ENCODE results near the gene NRG3.
A peak's percentile ranks its signal among the peaks of the same experiment; 100 is the strongest.

The NRG3 gene

GRCh38 chr10:82685087-82685486, 810.1 kb downstream of the NRG3 start:
- Mint-ChIP-seq H3K27ac (no peak overlapping the region), H3K4me1 (no peaks in the 10 kb centered on the region), H3K27me3 (no peaks in the 10 kb centered on the region), H3K9me3 (no peaks in the 10 kb centered on the region), H3K36me3 (no peaks in the 10 kb centered on the region), H3K4me3 (no peak overlapping the region)
- ATAC-seq (replicated peaks) (no peak), DNase-seq (no peak)

GRCh38 chr10:82691211-82691610, 816.2 kb downstream of the NRG3 start:
- ATAC-seq (replicated peaks) (no peak), DNase-seq (no peak)
- H3K9me3 Mint-ChIP-seq = peaks cover 0 to 5% of the 10 kb centered on the region in 2 donors
- H3K27ac Mint-ChIP-seq = no peak overlapping the region
- H3K36me3 Mint-ChIP-seq = no peaks in the 10 kb centered on the region
- no peak overlapping the region for H3K4me3 Mint-ChIP-seq
- no peaks in the 10 kb centered on the region for H3K27me3 Mint-ChIP-seq
- H3K4me1 Mint-ChIP-seq = no peaks in the 10 kb centered on the region

- DNase-seq (no peak), ATAC-seq (replicated peaks) (no peak)
- Mint-ChIP-seq H3K36me3 (no peaks in the 10 kb centered on the region), H3K27me3 (no peaks in the 10 kb centered on the region), H3K27ac (no peak overlapping the region), H3K9me3 (peaks cover 0 to 5% of the 10 kb centered on the region in 2 donors), H3K4me1 (no peaks in the 10 kb centered on the region), H3K4me3 (no peak overlapping the region)
Measured at GRCh38 chr10:82692458-82692857, 817.5 kb downstream of the NRG3 start.

GRCh38 chr10:82721831-82722230, 846.8 kb downstream of the NRG3 start:
- Mint-ChIP-seq H3K36me3 (no peaks in the 10 kb centered on the region), H3K27ac (no peak overlapping the region), H3K27me3 (no peaks in the 10 kb centered on the region), H3K4me3 (no peak overlapping the region), H3K9me3 (peaks cover 4 to 8% of the 10 kb centered on the region in 2 donors), H3K4me1 (no peaks in the 10 kb centered on the region)
- ATAC-seq (replicated peaks) (no peak), DNase-seq (no peak)

- peaks cover 4 to 9% of the 10 kb centered on the region in 2 donors for H3K9me3 Mint-ChIP-seq
- H3K4me1 Mint-ChIP-seq = no peaks in the 10 kb centered on the region
- ATAC-seq (replicated peaks) (no peak), DNase-seq (no peak)
- H3K36me3 Mint-ChIP-seq = no peaks in the 10 kb centered on the region
- no peak overlapping the region for H3K4me3 Mint-ChIP-seq
- H3K27me3 Mint-ChIP-seq = no peaks in the 10 kb centered on the region
- H3K27ac Mint-ChIP-seq = no peak overlapping the region
Measured at GRCh38 chr10:82722273-82722672, 847.3 kb downstream of the NRG3 start.

GRCh38 chr10:82736305-82736704, 861.3 kb downstream of the NRG3 start:
- no peak overlapping the region for H3K4me3 Mint-ChIP-seq
- peaks cover 1 to 5% of the 10 kb centered on the region in 2 donors for H3K9me3 Mint-ChIP-seq
- no peak for DNase-seq
- H3K27ac Mint-ChIP-seq = no peak overlapping the region
- no peaks in the 10 kb centered on the region for H3K27me3 Mint-ChIP-seq
- ATAC-seq (replicated peaks) = no peak
- H3K36me3 Mint-ChIP-seq = no peaks in the 10 kb centered on the region
- H3K4me1 Mint-ChIP-seq = no peaks in the 10 kb centered on the region

GRCh38 chr10:82737549-82737948, 862.6 kb downstream of the NRG3 start:
- no peaks in the 10 kb centered on the region for H3K27me3 Mint-ChIP-seq
- DNase-seq = no peak
- no peak overlapping the region for H3K4me3 Mint-ChIP-seq

GRCh38 chr10:82738592-82738991, 863.6 kb downstream of the NRG3 start:
- H3K27me3 Mint-ChIP-seq = no peaks in the 10 kb centered on the region
- H3K36me3 Mint-ChIP-seq = no peaks in the 10 kb centered on the region
- H3K4me3 Mint-ChIP-seq = no peak overlapping the region
- DNase-seq (no peak), ATAC-seq (replicated peaks) (no peak)
- no peak overlapping the region for H3K27ac Mint-ChIP-seq
- no peaks in the 10 kb centered on the region for H3K4me1 Mint-ChIP-seq
- peaks cover 1 to 5% of the 10 kb centered on the region in 2 donors for H3K9me3 Mint-ChIP-seq

More at GRCh38 chr10:82737549-82737948, 862.6 kb downstream of the NRG3 start:
- Mint-ChIP-seq H3K36me3 (no peaks in the 10 kb centered on the region), H3K9me3 (peaks cover 1 to 5% of the 10 kb centered on the region in 2 donors), H3K4me1 (no peaks in the 10 kb centered on the region), H3K27ac (no peak overlapping the region)
- no peak for ATAC-seq (replicated peaks)

GRCh38 chr10:82742478-82742877, 867.5 kb downstream of the NRG3 start:
- H3K36me3 Mint-ChIP-seq = no peaks in the 10 kb centered on the region
- H3K4me1 Mint-ChIP-seq = no peaks in the 10 kb centered on the region
- H3K27ac Mint-ChIP-seq = no peak overlapping the region
- H3K9me3 Mint-ChIP-seq = peaks cover 0 to 1% of the 10 kb centered on the region in 2 donors
- ATAC-seq (replicated peaks) = peak in 1 of 2 donors; percentile 52
- no peak overlapping the region for H3K4me3 Mint-ChIP-seq
- no peaks in the 10 kb centered on the region for H3K27me3 Mint-ChIP-seq
- DNase-seq = no peak

GRCh38 chr10:82742898-82743297, 867.9 kb downstream of the NRG3 start:
- Mint-ChIP-seq H3K36me3 (no peaks in the 10 kb centered on the region), H3K27me3 (no peaks in the 10 kb centered on the region), H3K4me1 (no peaks in the 10 kb centered on the region), H3K9me3 (peaks cover 0 to 1% of the 10 kb centered on the region in 2 donors), H3K4me3 (no peak overlapping the region), H3K27ac (no peak overlapping the region)
- no peak for DNase-seq
- peak in 1 of 2 donors; percentile 19 for ATAC-seq (replicated peaks)

GRCh38 chr10:82750538-82750937, 875.5 kb downstream of the NRG3 start:
- DNase-seq = no peak
- H3K4me1 Mint-ChIP-seq = no peaks in the 10 kb centered on the region
- H3K27ac Mint-ChIP-seq = no peak overlapping the region
- H3K36me3 Mint-ChIP-seq = no peaks in the 10 kb centered on the region
- no peaks in the 10 kb centered on the region for H3K27me3 Mint-ChIP-seq
- ATAC-seq (replicated peaks) = no peak
- no peak overlapping the region for H3K4me3 Mint-ChIP-seq
- no peaks in the 10 kb centered on the region for H3K9me3 Mint-ChIP-seq

GRCh38 chr10:82757397-82757796, 882.4 kb downstream of the NRG3 start:
- Mint-ChIP-seq H3K36me3 (no peaks in the 10 kb centered on the region), H3K9me3 (peaks cover 0 to 2% of the 10 kb centered on the region in 2 donors), H3K4me3 (no peak overlapping the region), H3K27me3 (no peaks in the 10 kb centered on the region), H3K4me1 (no peaks in the 10 kb centered on the region), H3K27ac (no peak overlapping the region)
- ATAC-seq (replicated peaks) (no peak), DNase-seq (no peak)

- Mint-ChIP-seq H3K36me3 (no peaks in the 10 kb centered on the region), H3K27me3 (no peaks in the 10 kb centered on the region), H3K4me1 (no peaks in the 10 kb centered on the region), H3K9me3 (peaks cover 0 to 2% of the 10 kb centered on the region in 2 donors), H3K4me3 (no peak overlapping the region), H3K27ac (no peak overlapping the region)
- DNase-seq (no peak), ATAC-seq (replicated peaks) (no peak)
Measured at GRCh38 chr10:82757901-82758300, 882.9 kb downstream of the NRG3 start.

GRCh38 chr10:82759050-82759449, 884.1 kb downstream of the NRG3 start:
- H3K27ac Mint-ChIP-seq = no peak overlapping the region

GRCh38 chr10:82762641-82763040, 887.6 kb downstream of the NRG3 start:
- H3K27me3 Mint-ChIP-seq = no peaks in the 10 kb centered on the region
- DNase-seq (no peak), ATAC-seq (replicated peaks) (no peak)
- no peak overlapping the region for H3K27ac Mint-ChIP-seq
- no peaks in the 10 kb centered on the region for H3K36me3 Mint-ChIP-seq
- H3K4me1 Mint-ChIP-seq = no peaks in the 10 kb centered on the region
- peaks cover 0 to 2% of the 10 kb centered on the region in 2 donors for H3K9me3 Mint-ChIP-seq
- no peak overlapping the region for H3K4me3 Mint-ChIP-seq

More at GRCh38 chr10:82759050-82759449, 884.1 kb downstream of the NRG3 start:
- no peak for ATAC-seq (replicated peaks)
- no peaks in the 10 kb centered on the region for H3K36me3 Mint-ChIP-seq
- H3K4me3 Mint-ChIP-seq = no peak overlapping the region
- H3K4me1 Mint-ChIP-seq = no peaks in the 10 kb centered on the region
- DNase-seq = no peak
- H3K9me3 Mint-ChIP-seq = peaks cover 0 to 2% of the 10 kb centered on the region in 2 donors
- H3K27me3 Mint-ChIP-seq = no peaks in the 10 kb centered on the region

- H3K4me1 Mint-ChIP-seq = no peaks in the 10 kb centered on the region
- no peaks in the 10 kb centered on the region for H3K9me3 Mint-ChIP-seq
- no peak overlapping the region for H3K27ac Mint-ChIP-seq
- no peaks in the 10 kb centered on the region for H3K27me3 Mint-ChIP-seq
- H3K36me3 Mint-ChIP-seq = no peaks in the 10 kb centered on the region
- H3K4me3 Mint-ChIP-seq = no peak overlapping the region
- DNase-seq = no peak
- no peak for ATAC-seq (replicated peaks)
Measured at GRCh38 chr10:82768040-82768439, 893.0 kb downstream of the NRG3 start.
